HG03442 (cell line): Measurements from ENCODE around the gene WFDC6.

Experiments used
- ATAC-seq: cut with Tn5 transposase; IDR thresholded peaks from one replicate; pipeline ENCODE4 v1.9.1; 2021; ENCODE audit warnings: mild to moderate bottlenecking, moderate library complexity; ENCODE audit not compliant: unreplicated experiment

WFDC6 gene

GRCh38 chr20:45518282-45518681 lies 21.0 kb downstream of the WFDC6 start:
- no peak for ATAC-seq

GRCh38 chr20:45515147-45515913 lies 24.0 kb downstream of the WFDC6 start, which contains the start of gene SPINT3:
Gene SPINT3 (minus strand): TSS chr20:45515622. CDS start chr20:45515608, 14 bp downstream.
- no peak for ATAC-seq

GRCh38 chr20:45510242-45510862 lies 28.9 kb downstream of the WFDC6 start:
- no peak for ATAC-seq

GRCh38 chr20:45509091-45509490 lies 30.2 kb downstream of the WFDC6 start:
- no peak for ATAC-seq

- ATAC-seq, result no peak
Observed at GRCh38 chr20:45508068-45508886, 31.0 kb downstream of the WFDC6 start.

GRCh38 chr20:45507011-45507820 lies 32.1 kb downstream of the WFDC6 start:
- no peak for ATAC-seq

GRCh38 chr20:45506398-45506797 lies 32.9 kb downstream of the WFDC6 start:
- ATAC-seq, result no peak

GRCh38 chr20:45503403-45503802 lies 35.9 kb downstream of the WFDC6 start:
- ATAC-seq, result no peak

- ATAC-seq, result no peak
Observed at GRCh38 chr20:45502561-45502960, 36.7 kb downstream of the WFDC6 start.

- ATAC-seq, result no peak
Observed at GRCh38 chr20:45501600-45501999, 37.7 kb downstream of the WFDC6 start.

GRCh38 chr20:45500022-45500421 lies 39.3 kb downstream of the WFDC6 start:
- ATAC-seq, result no peak

- no peak for ATAC-seq
Observed at GRCh38 chr20:45497971-45498494, 41.2 kb downstream of the WFDC6 start.

GRCh38 chr20:45496166-45496565 lies 43.1 kb downstream of the WFDC6 start:
- ATAC-seq, result no peak

GRCh38 chr20:45495501-45495941 lies 43.8 kb downstream of the WFDC6 start:
- ATAC-seq, result no peak

GRCh38 chr20:45489083-45489531 lies 50.2 kb downstream of the WFDC6 start:
- ATAC-seq, result no peak

GRCh38 chr20:45487231-45487635 lies 52.0 kb downstream of the WFDC6 start:
- no peak for ATAC-seq

- ATAC-seq, result no peak
Observed at GRCh38 chr20:45485388-45485787, 53.9 kb downstream of the WFDC6 start.

GRCh38 chr20:45484676-45485075 lies 54.6 kb downstream of the WFDC6 start:
- ATAC-seq, result no peak
